Measurements from ENCODE around the gene MAF.

Gene MAF

DNA sequence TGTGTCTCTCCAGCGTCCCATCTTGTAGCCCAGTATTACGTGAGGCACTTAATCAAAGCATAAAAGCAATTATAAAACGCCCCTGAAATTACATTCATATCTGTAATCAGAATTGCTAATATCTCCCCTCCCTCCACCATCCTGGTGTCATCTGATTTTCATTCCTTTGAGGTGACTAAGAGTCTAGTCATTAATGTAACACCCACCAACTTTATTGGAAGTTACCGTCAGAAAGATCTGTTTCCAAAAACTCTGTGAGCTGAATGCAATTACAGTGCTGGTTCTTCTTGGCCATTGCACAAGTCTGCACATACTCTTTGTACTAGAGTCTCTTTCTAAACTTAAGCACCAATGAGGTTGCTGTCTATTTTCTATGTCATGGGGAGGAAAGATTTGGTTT lies 12.5 kb upstream of the MAF start:
- peak; percentile 37 for DNase-seq (ENCODE audit: low spot score)
- FAIRE-seq: peak; percentile 27

DNA sequence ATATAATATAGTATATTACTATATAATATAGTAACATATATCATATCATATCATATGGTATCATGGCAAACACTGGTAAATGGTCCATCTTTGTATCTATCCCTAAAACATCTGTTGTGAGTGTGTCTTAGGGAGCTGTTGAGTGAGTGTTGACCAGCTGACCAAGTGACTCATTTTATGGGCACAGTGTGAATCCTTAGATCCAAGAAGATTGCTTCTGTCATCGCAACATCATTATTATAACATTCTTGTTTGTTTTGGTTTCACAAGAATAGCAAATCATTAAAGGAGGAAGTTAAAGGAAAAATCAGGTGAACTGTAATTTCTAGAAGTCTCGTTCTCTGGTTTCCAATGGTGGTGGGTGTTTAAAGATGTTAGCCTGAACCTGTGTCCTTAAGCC lies 11.7 kb upstream of the MAF start:
- FAIRE-seq (peak; percentile 79), DNase-seq (ENCODE audit: low spot score) (peak; percentile 72)

DNA sequence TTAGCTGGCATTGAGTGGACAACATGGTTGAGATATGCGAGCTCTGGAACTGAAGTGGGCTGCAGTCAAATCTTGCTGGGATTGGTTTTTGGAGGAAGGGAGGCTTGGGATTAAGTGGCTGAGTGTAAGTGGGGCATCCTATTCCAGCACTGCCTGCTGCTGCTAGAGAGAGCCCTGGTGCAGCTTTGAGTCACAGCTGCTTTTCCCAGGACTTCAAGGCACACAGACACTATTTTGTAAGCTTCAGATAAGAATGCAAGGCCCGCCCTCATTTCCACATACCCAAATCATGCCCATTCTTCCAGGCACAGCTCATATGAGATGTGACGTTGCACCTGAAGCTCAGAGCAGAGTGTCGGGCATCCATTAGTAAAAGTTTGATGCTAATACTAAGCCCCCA lies 10.2 kb upstream of the MAF start:
- FAIRE-seq (no peak), DNase-seq (ENCODE audit: low spot score) (no peak)

DNA sequence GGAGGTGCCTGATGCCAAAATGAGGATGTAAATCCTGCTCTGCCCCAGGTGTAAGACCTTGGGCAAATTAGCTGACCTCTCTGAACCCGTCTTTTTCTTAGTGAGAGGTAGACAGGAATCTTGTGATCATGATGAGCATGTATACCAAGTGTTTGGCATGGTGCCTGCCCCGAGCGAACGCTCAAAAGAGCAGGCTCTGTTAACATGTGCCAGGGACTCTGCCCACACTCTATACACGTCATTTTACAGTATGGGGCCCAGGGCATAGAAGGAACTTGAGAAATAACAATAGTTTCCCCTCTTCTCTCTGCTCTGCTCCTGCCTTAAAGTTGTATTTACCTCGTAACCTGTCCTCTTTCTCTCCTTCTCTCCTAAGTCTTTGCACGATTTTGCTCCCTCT lies 9.3 kb upstream of the MAF start:
- DNase-seq (ENCODE audit: low spot score): no peak
- no peak for FAIRE-seq

DNA sequence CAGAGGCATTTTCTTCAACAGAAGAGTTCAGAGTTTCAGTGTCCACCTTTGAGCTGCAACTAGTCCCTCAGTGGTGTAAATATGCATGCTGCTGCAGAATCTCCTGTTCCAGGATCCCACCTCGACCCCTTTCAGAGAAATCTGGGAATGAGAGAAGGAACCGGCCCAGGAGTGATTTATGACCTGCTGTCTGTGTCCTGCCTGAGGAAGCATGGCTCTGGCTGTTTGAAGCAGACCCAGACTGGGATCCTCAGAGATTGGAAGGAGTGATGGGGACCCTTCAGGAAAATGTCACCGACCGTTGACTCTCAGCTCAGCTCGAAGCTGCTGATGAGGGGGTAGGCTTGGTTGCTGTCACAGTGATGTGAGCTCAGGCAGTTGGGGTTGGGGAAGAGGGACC lies 8.4 kb upstream of the MAF start:
- DNase-seq (ENCODE audit: low spot score) (no peak), FAIRE-seq (no peak)

DNA sequence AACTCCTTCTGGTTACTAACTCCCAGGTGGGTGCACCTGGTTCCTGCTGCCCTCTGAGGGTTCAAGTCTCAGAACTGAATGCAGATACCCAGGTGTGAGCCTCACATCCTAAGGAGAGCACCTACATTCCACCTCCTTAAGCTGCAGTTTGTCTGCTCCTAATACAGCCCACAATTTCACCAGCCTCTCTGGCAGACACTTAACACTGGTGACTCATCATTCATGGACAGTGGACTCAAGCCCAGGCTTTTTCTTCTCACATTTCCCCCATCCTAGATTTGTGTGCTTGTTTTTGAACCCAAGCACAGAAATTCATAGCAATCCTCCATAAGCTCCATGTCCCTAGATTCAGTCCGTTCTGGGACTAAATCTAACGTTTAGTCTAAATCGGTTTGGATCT lies 7.0 kb upstream of the MAF start:
- FAIRE-seq: peak; percentile 78
- peak; percentile 53 for DNase-seq (ENCODE audit: low spot score)

DNA sequence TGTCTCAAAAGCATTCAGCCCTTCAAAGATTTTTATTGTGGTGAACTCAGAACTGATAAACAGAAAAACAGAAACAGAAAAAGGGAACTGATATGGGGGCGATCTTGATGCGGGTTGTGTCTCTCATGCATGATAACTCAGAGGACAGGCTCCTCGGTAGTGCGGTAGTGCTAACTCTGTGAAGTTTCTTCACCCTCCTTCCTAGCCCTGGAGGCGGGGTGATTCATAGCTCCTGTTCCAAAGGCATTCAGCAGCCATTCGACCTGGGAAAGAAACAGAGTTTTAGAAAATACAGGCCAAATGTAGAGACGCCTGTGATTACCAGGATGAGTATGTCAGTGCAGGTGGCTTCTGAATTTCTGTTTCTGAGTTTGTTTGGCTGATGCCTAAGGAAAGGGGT lies 5.5 kb upstream of the MAF start:
- DNase-seq (ENCODE audit: low spot score) (no peak), FAIRE-seq (no peak)

DNA sequence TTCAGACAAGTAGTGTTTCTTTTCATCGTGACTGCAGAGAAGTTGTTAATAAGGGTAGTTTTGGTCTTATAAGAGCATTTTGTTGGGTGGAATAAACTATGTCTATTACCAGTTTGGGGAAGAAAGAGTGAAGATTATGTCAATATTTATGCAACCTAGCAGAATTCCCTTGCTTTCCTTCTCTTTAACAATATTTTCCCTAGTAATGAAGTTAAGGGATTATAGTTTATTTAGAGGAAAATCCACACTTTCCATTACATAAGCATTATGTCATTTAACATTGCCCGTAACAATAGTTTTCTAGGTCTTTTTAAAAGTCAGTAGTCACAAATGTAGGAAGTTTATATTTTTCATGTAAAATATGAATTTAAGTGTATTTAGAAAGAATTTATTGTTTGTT lies 2.5 kb upstream of the MAF start:
- FAIRE-seq (peak; percentile 7), DNase-seq (ENCODE audit: low spot score) (no peak)

DNA sequence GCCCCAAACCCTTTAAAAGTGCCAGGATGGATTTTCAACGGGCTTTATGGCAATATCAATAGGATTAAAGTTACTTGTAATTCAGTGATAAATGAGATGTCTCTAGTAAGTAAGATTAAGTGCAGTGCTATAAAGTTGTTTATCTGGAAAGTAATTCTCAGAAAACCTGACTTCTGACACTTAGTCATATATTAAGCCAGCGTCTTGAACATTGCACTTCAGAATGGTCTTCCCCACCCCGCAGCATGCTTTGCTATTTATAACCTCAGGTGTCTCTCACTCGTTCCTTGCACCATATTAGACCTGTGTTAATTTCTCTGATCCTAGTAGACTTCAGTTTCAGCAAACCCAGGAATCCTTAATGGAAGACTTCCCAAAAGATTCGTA lies 2.1 kb upstream of the MAF start:
- no peak for DNase-seq (ENCODE audit: low spot score)
- no peak for FAIRE-seq

DNA sequence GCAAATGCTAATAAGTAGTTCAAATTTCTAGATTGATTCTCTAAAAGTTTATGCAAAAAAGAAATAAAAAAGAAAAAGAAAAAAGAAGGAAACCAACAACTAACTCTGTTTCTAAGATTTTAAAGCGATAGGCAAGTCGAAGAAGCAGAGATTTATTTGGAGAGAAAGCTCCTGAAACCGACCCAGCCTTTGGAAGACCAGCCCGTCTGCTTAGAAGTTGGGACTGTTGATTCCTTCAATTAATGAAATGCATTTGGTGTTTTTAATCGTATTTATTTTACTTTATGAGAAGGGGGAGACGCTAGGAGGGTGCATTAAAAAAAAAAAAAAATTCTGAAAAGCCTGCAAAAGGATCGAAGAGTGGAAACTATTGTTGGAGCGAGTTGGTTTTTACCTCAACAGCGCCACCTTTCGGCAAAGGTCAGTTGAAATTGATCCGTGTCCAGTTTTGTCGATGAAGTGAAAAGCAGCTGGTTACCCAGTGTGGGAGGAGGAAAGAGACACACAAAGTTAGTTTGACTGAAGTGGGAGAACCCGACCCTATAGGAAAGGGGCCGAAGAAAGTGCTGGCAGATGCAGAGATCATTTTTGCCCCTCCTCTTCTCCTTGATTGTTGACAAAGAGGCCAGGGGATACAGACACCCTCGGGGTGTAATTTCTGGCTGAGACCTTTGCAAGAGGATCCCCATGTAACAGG lies 1.5 kb upstream of the MAF start:
- FAIRE-seq (peak; percentile 83), DNase-seq (ENCODE audit: low spot score) (peak; percentile 53)

DNA sequence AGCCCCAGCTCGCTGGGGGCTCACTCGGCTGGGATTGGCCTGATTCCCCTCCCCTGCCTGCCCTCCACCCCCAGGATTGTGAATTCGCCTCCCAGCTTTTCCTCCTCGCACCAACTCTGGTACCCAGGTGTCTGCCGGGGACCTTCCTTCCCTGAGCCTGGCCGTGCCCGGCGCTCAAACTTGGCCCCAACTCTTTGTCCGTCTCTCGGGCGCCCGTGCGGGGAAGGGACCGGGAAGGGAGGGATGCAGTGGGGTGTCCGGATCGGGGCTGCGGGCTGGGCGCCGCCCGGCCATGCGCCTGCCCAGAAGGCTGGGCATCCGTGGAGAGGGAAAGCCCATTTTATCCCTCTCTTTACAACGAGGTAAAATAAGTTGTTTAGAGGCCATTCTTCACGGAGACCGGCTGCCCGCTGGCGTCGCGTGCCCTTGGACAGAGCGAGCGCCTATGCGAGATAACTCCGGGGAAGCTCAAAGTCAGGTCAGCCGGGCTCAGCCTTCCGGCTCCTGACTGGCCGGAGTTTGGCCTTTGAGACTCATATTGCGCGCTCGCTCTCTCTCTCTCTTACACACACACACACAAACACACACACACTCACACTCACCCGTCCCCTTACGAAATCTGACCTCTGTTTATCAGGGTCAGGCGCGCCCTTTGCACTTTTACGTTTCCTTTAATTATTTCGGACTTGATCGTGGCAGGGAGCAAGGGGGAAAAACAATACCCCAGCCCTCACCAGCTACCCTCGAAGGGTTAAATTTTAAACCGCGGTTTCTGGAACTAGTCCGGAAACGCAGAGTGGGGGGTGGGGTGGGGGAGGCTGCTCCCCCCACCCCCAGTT lies 774 bp upstream of the MAF start:
- DNase-seq (ENCODE audit: low spot score) (peak; percentile 31), FAIRE-seq (no peak)

DNA sequence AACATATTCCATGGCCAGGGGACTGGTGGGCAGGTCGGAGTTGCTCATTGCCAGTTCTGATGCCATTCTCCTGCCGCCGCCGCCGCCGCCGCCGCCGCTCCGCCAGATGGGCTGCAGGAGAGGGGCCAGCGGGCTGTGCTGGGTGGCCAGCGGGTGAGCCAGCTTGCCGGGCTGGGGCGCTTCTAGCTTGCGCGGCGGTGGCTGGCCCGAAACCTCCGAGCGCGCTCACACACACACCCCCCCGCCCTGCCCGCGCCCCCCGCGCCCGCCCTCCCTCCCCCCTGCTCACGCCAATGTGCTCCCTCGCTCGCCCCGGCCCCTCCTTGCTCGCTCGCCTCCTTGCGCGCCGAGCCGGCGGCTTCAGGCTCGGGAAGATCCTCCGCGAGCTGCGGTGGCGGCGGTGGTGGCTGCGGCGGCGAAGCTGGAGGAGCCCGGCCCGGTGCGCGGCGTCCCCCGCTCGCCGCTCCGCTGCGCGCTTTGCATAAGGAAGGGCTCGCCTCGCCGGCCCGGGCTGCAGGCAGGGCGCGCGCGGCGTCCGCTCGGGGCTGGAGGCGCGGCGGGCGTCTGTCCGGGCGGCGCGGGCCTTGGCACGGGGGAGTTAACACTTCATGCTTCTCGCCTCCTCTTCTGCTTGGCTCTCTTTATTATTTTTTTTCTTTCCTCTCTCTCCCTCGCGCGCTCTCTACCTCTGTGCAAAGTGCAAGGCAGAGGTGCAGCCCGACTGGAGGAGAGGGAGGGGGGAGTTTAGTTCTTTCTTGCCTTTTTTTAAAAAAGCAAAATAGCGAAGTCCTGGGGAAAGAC lies 500 bp downstream of the MAF start:
- FAIRE-seq (no peak), DNase-seq (ENCODE audit: low spot score) (peak; percentile 23)

DNA sequence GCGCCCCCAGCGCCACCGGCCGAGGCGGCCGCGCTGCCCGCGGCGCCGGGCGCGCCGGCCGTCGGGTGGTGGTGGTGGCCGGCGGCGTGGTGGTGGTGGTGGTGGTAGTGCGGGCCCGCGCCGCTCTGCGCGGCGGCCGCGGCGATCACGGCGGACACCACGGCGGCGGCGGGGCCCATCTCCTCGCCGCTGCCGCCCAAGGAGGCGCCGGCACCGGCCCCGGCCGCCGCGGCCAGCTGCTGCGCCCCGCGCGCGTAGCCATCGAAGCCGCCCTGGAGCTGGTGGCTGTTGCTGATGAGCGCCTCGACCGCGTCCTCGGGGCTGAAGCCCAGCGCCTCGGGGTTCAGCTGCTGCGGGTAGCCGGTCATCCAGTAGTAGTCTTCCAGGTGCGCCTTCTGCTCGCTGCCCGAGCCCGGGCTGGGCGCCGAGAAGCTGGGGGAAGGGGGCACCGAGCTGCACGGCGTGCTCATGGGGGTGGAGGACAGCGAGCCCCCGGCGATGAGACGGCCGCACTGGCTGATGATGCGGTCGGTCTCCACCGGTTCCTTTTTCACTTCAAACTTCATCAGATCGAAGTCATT lies 1.2 kb downstream of the MAF start:
- FAIRE-seq: no peak
- no peak for DNase-seq (ENCODE audit: low spot score)

DNA sequence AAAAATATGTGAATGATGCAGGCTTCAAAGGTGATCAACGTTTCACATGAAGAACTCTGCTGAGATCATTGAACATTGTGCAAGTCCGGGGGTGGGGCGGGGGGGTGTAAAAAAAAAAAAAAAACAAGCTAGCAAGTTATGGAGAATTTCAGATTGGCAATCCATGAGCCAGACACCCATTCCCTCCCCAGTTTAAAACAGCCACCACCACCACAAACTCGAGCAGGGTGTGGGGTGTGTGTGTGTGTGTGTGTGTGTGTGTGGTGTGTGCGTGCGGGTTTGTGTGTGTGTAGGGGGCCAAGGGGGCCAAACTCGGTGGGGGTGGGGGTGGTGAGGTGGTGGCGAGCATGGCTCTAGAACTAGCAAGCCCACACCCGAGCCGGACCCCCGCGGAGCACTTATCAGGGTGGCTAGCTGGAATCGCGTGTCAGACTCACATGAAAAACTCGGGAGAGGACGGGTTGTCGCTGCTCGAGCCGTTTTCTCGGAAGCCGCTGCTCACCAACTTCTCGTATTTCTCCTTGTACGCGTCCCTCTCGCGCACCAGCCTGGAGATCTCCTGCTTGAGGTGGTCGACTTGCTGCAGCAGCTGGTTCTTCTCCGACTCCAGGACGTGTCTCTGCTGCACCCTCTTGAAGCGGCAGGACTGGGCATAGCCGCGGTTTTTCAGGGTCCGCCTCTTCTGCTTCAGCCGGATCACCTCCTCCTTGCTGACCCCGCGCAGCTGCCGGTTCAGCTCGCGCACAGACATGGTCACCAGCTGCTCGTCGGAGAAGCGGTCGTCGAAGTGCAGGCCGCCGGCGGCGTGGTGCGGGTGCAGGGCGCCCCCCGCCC lies 2.0 kb downstream of the MAF start:
- peak; percentile 73 for DNase-seq (ENCODE audit: low spot score)
- no peak for FAIRE-seq

DNA sequence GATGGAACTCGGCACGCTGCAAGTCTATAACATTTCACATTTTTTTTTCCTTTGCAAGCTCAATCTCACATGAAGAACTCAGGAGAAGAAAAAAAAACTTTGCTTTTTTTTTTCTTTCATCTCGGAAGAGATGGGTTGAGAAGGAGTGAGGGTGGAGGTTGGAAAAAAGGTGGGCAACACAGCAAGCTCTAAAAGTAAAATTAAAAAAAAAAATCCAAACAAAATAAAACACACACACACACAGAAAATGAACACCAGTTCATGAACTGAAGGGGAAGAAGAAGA lies 2.5 kb downstream of the MAF start:
- DNase-seq (ENCODE audit: low spot score) (no peak), FAIRE-seq (peak; percentile 44)

DNA sequence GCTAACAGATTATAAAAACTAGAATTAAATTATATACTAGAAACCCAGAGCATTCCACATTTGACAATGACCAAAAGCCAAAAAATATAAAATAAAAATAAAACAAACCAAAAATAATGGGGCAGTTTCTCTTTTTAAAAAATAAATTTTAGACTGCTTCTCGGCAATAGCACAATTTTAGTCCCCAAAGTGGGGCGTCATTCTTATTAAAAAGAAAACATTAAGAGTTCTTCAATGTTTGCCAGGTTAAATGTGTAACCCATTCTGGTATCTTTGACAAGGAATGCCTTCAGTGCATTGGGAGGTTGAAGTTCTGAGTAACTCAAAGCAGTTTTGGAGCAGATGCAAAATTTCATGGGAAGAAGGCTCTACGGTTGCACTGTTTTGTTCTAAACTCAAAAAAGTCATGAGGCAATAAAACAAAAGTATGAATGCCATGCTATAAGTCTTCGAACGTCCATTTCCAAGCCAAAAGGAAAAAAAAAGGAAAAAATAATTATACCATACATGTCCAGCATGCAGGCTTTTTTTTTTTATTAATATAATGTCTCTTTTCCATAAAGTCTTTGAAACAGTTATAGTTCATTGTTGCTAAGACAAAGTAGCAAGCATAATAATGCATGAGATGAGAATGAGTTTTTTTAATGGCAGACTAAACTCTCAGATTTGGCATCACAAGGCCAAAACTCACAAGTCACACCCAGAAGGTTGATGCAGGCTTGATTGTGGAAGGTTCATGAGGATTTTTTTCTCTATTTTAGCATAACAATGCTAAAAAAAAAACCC lies 3.1 kb downstream of the MAF start:
- peak; percentile 30 for FAIRE-seq
- DNase-seq (ENCODE audit: low spot score): no peak

DNA sequence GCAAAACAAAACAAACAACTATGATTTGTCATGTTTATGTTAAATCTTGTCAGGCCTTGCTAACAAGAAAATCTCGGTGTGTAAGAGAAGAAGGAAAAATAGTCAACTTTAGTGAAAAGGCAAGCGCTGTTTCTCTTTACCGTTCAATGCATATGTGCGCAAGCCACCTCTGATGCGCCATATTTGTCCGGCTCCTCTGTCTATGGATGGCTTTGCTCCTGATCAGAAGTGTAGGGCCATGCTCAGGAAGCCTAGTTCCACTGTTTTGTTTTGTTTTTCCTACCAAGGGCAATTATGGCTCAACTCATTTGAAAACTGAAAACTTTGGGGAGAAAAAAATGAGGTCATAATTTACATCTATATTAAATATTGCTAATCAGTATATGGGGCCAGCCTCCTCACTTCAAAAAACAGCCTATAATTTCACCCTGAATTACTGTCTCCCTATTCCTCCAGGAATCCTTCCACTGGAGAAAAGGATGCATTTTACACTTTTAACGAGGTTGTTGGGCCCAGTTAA lies 4.5 kb downstream of the MAF start:
- FAIRE-seq (no peak), DNase-seq (ENCODE audit: low spot score) (no peak)

DNA sequence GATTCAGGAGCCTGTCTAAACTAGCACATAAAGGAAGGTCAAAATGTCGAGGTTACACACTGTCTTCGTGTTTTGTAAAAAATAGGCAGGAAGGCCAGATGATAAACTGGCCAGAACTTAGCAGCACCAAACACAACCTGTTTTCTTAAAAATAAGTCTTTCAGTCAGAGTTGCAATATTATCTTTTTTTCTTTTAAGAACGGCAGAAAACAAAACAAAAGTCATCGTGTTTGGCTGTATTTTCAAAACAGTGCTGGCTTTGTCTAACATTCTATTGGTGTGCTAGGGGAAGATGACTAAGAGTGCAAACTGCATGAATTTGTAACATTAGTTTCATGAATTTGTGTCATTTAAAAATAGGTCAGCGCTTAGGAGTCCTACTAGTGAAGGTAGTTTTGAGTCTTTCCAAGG lies 5.3 kb downstream of the MAF start:
- peak; percentile 50 for FAIRE-seq

DNA sequence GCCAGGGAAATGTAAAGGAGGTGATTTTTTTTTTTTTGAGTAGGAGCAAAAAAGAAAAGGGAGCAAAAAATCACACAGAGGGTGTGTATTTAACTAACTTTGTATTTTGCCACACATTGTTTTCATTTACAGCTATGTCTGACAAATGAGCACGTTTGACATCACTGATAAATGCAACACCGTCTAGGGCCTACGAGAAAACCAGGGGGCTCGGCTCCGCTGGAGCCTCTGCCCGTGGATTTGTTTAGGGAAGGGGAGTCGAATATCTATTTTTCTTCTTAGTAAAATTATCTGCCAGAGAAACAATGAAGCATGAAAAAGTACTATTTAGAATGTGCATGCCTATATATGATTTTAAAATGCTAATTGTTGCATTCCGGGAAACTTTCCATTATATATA lies 6.8 kb downstream of the MAF start:
- FAIRE-seq (no peak), DNase-seq (ENCODE audit: low spot score) (no peak)

More for the DNA sequence above, 5.3 kb downstream of the MAF start:
- DNase-seq (ENCODE audit: low spot score): no peak

DNA sequence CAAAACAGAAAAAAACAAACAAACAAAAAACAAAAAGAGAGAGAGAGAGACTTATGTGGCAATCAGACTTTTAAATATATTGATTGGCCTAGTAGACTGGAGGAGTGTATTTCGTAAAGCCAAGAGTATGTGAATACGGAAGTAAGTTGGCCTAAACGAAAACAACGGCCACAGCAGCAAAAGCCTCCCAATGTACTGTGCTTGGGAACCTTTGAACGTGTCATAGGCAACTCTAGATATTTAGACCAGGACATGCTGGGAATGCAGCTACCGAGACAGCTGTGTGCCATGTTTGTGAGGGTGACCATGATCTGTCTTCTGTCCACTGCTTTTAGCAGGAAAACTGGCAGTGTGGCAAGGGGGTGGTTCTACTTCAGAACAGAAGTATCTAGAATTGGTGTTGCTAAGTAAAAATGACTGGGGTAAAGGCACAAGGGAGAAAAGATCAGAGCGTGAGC lies 7.4 kb downstream of the MAF start:
- FAIRE-seq (no peak), DNase-seq (ENCODE audit: low spot score) (no peak)

All from RCC 7860 (cell line).